Neural progenitor cell (in vitro differentiated cells): ENCODE results near the gene RETN.

ENCODE experiments used
- EZH2phosphoT487 ChIP-seq: fragments of 200-600 bp; sonication (generic); IDR thresholded peaks from 2 replicates; pipeline ENCODE4 v1.6.1; 2017; ENCODE audit warnings: antibody characterized with exemption
- TF ChIP-seq, protein P1 (sequence below): fragments of 200-600 bp; sonication (generic); IDR thresholded peaks from 2 replicates; pipeline ENCODE4 v1.5.1; 2017; ENCODE audit warnings: antibody characterized with exemption, mild to moderate bottlenecking

GRCh38 chr19:7676376-7676775 lies 7.5 kb downstream of the RETN start:
- TF ChIP-seq, protein P1, sequence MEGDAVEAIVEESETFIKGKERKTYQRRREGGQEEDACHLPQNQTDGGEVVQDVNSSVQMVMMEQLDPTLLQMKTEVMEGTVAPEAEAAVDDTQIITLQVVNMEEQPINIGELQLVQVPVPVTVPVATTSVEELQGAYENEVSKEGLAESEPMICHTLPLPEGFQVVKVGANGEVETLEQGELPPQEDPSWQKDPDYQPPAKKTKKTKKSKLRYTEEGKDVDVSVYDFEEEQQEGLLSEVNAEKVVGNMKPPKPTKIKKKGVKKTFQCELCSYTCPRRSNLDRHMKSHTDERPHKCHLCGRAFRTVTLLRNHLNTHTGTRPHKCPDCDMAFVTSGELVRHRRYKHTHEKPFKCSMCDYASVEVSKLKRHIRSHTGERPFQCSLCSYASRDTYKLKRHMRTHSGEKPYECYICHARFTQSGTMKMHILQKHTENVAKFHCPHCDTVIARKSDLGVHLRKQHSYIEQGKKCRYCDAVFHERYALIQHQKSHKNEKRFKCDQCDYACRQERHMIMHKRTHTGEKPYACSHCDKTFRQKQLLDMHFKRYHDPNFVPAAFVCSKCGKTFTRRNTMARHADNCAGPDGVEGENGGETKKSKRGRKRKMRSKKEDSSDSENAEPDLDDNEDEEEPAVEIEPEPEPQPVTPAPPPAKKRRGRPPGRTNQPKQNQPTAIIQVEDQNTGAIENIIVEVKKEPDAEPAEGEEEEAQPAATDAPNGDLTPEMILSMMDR = no peak
- TF ChIP-seq EZH2phosphoT487 = no peak
